Keratinocyte (primary cell): ENCODE data around the gene DAB1.

Source experiments
- EZH2 ChIP-seq: IDR thresholded peaks from one replicate; pipeline ENCODE4 v1.6.1; 2012; ENCODE audit warnings: inconsistent platforms, mild to moderate bottlenecking, low read length, moderate library complexity
- TF ChIP-seq, protein P1 (sequence below), 3 experiments: IDR thresholded peaks in 1 of 3; conservative IDR thresholded peaks in 1 of 3; optimal IDR thresholded peaks in 1 of 3; 2 replicates in 2 of 3; 3 replicates in 1 of 3; pipeline versions ENCODE3 to v1.5.1; 2011; ENCODE audit warnings: low read length in 3 of 3, mild to moderate bottlenecking in 3 of 3, moderate library complexity in 2 of 3, control low read depth in 1 of 3, inconsistent platforms in 1 of 3; ENCODE audit not compliant: insufficient read depth in 2 of 3; ENCODE audit errors: extremely low read depth in 1 of 3

DNA sequence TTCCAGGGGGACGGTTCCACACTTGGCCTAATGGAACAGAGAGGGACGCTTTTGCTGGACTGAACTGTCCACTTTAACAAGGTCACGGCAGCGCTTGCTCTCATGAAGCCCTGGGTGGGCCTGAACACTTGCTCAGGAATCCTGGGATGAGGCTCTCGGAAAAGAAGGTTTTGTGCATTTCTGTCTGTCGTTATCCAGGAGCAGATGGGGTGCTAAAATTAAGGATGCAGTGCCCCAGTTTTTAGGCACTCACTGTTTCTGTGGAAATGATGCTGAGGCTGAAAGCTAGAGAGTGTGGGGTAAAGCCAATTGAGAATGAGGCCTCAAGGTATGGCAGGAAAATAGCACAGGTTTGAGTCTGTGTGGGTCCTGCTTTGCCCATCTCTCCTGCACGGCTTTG lies 111.0 kb downstream of the DAB1 start:
- no peak for TF ChIP-seq EZH2
- TF ChIP-seq, protein P1, sequence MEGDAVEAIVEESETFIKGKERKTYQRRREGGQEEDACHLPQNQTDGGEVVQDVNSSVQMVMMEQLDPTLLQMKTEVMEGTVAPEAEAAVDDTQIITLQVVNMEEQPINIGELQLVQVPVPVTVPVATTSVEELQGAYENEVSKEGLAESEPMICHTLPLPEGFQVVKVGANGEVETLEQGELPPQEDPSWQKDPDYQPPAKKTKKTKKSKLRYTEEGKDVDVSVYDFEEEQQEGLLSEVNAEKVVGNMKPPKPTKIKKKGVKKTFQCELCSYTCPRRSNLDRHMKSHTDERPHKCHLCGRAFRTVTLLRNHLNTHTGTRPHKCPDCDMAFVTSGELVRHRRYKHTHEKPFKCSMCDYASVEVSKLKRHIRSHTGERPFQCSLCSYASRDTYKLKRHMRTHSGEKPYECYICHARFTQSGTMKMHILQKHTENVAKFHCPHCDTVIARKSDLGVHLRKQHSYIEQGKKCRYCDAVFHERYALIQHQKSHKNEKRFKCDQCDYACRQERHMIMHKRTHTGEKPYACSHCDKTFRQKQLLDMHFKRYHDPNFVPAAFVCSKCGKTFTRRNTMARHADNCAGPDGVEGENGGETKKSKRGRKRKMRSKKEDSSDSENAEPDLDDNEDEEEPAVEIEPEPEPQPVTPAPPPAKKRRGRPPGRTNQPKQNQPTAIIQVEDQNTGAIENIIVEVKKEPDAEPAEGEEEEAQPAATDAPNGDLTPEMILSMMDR (optimal IDR thresholded peaks at IDR 0.05 in 1 of 3, IDR thresholded peaks at IDR 0.05 in 1 of 3, conservative IDR thresholded peaks at IDR 0.05 in 1 of 3; ENCODE audit: extremely low read depth in 1 of 3, insufficient read depth in 2 of 3, low read length in 3 of 3) = no peak
